Measurements from ENCODE around the gene RASA3. TPM values are rescaled to one million over a fixed set of nuclear protein-coding genes. Genes with fewer than 3 reads are reported as not detected.

Gene RASA3
- total RNA-seq, 1 donor from 2014 or later: 9.3 TPM

GRCh38 chr13:113952151-113952982 lies 180.1 kb downstream of the RASA3 start:
- H3K27me3 Mint-ChIP-seq: no peaks in the 10 kb centered on the region
- no peaks in the 10 kb centered on the region for H3K9me3 Mint-ChIP-seq
- no peak overlapping the region for H3K4me3 Mint-ChIP-seq
- H3K36me3 Mint-ChIP-seq: no peaks in the 10 kb centered on the region
- no peaks in the 10 kb centered on the region for H3K4me1 Mint-ChIP-seq (ENCODE audit: unreplicated experiment)
- DNase-seq (ENCODE audit: extremely low spot score, unreplicated experiment): no peak
- TF ChIP-seq, protein P1, sequence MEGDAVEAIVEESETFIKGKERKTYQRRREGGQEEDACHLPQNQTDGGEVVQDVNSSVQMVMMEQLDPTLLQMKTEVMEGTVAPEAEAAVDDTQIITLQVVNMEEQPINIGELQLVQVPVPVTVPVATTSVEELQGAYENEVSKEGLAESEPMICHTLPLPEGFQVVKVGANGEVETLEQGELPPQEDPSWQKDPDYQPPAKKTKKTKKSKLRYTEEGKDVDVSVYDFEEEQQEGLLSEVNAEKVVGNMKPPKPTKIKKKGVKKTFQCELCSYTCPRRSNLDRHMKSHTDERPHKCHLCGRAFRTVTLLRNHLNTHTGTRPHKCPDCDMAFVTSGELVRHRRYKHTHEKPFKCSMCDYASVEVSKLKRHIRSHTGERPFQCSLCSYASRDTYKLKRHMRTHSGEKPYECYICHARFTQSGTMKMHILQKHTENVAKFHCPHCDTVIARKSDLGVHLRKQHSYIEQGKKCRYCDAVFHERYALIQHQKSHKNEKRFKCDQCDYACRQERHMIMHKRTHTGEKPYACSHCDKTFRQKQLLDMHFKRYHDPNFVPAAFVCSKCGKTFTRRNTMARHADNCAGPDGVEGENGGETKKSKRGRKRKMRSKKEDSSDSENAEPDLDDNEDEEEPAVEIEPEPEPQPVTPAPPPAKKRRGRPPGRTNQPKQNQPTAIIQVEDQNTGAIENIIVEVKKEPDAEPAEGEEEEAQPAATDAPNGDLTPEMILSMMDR (conservative IDR thresholded peaks at IDR 0.05): no peak
- H3K27ac Mint-ChIP-seq: no peak overlapping the region

- Mint-ChIP-seq H3K36me3 (no peaks in the 10 kb centered on the region), H3K27me3 (no peaks in the 10 kb centered on the region), H3K4me3 (no peak overlapping the region), H3K9me3 (no peaks in the 10 kb centered on the region), H3K27ac (no peak overlapping the region), H3K4me1 (ENCODE audit: unreplicated experiment) (no peaks in the 10 kb centered on the region)
- no peak for DNase-seq (ENCODE audit: extremely low spot score, unreplicated experiment)
- TF ChIP-seq, protein P1 (conservative IDR thresholded peaks at IDR 0.05): peak; percentile 72
Observed at GRCh38 chr13:113951246-113951999, 181.0 kb downstream of the RASA3 start.

GRCh38 chr13:113950451-113951245 lies 181.8 kb downstream of the RASA3 start:
- H3K4me1 Mint-ChIP-seq (ENCODE audit: unreplicated experiment): no peaks in the 10 kb centered on the region
- H3K36me3 Mint-ChIP-seq: no peaks in the 10 kb centered on the region
- no peak overlapping the region for H3K4me3 Mint-ChIP-seq
- no peak for DNase-seq (ENCODE audit: extremely low spot score, unreplicated experiment)
- TF ChIP-seq, protein P1 (conservative IDR thresholded peaks at IDR 0.05): no peak
- no peaks in the 10 kb centered on the region for H3K27me3 Mint-ChIP-seq
- H3K27ac Mint-ChIP-seq: no peak overlapping the region
- H3K9me3 Mint-ChIP-seq: no peaks in the 10 kb centered on the region

GRCh38 chr13:113949546-113949945 lies 182.9 kb downstream of the RASA3 start:
- Mint-ChIP-seq H3K4me1 (ENCODE audit: unreplicated experiment) (no peaks in the 10 kb centered on the region), H3K27me3 (no peaks in the 10 kb centered on the region), H3K36me3 (no peaks in the 10 kb centered on the region), H3K9me3 (no peaks in the 10 kb centered on the region), H3K4me3 (no peak overlapping the region), H3K27ac (no peak overlapping the region)
- TF ChIP-seq, protein P1 (conservative IDR thresholded peaks at IDR 0.05): no peak
- DNase-seq (ENCODE audit: extremely low spot score, unreplicated experiment): no peak

DNA sequence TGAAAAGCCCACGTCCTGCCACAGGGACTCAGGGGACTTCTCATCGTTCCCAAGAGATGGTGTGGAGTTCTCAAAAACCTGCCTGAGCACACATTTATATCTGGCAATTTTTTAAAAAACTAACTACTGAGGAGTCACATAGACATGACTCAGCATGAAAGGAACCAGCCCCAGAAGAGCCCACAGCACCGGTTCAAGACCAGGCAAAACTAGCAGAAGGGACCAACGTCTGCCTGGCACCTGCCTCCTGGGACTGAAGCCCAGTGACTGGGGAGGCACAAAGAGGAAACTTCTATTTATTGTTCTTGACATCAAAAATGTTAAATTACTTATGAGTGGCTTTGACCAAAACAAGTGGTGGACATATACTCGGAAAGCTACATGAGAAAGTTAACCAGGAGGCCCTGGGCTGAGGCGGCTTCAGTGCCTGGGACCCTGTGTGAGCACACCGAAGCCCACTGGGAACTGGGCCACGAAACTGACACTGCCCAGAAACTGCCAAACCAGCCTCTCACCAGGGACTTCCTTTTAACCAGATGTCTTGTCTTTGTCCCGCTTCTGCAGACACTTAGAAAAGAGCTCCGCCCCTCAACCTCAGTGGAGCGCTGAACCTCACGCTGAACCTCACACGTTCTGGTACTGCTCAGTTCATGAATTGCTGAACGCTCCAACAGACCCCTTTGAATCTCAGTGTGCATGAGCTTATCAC lies 184.2 kb downstream of the RASA3 start:
- Mint-ChIP-seq H3K4me3 (no peak overlapping the region), H3K27me3 (no peaks in the 10 kb centered on the region), H3K9me3 (no peaks in the 10 kb centered on the region), H3K4me1 (ENCODE audit: unreplicated experiment) (no peaks in the 10 kb centered on the region), H3K36me3 (no peaks in the 10 kb centered on the region), H3K27ac (no peak overlapping the region)
- TF ChIP-seq, protein P1 (conservative IDR thresholded peaks at IDR 0.05): no peak
- no peak for DNase-seq (ENCODE audit: extremely low spot score, unreplicated experiment)
